ENCODE data around the gene SSH3.

SSH3 gene

DNA sequence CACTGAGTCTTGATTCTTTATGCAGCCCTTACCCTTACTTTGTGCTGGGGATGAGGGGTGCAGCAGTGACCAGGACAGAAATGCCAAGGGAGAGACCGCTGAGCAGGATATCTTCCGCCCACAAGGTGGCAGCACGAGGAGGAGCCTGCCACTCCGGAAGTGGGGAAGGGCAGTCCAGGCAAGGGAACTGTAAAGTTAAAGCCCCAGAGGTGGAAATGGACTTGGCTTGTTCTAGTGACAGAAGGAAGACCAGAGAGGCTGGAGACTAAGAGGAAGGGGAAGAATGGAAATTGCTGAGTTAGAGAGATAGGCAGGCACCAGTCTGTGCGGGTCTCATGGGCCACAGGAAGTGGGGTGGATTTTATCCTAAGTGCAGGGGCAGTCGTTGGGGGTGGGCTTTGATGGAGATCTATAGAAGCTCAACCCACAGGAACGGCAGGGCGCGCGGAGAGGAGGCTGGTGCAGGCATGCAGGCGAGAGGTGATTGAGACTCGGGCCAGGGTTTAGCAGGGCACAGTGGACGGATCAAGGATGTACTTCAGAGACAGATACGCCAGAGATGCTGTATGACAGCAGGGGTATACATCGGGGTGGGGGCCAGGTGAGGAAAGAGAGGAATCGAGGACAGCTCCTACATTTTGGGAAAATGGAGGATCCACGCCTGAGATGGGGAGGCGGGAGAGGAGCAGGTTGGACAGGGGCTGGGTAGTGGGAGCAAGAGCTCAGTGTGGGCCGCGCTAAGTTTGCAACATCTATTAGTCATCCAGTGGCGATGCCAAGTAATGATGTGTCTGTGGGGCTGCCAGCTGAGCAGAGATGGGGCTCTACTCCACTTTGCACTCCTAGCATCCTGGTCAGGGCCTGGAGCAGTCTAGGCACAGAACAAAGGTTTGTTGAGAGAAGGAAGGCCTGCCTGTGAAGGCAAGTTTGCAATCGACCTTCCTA is 40.3 kb upstream of the SSH3 start:
- Histone ChIP-seq H3K36me3 (ENCODE audit: control insufficient read depth, insufficient read depth, low read length) (no peaks in the 10 kb centered on the region), H3K27ac (ENCODE audit: low read depth, low read length) (no peak overlapping the region), H3K4me3 (ENCODE audit: low read depth, low read length) (no peak overlapping the region), H3K4me1 (ENCODE audit: control insufficient read depth, insufficient read depth, low read length) (peaks cover 25% of the 10 kb centered on the region), H3K27me3 (ENCODE audit: control insufficient read depth, insufficient read depth, low read length) (peaks cover 26% of the 10 kb centered on the region), H3K9ac (ENCODE audit: low read length) (no peak overlapping the region), H3K9me3 (ENCODE audit: control insufficient read depth, insufficient read depth, low read depth, low read length) (no peaks in the 10 kb centered on the region)

DNA sequence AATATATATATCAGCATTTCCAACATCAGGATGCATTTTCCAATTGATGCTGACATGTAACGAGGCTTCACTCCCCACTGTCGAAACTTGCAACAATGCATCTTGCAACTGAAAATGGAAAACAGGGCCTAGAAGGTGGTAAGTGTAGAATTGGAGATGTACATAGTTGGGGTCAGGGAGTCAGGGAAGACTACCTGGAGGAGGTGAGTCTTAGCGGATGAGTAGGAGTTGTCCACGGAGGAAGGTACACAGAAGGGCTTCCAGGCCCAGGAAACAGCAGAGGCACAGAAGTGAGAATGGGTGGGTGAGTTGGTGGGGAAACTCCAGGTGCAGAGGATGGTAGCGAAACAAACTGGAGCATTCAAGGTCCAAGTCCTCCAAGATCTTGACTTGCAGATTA is 39.1 kb upstream of the SSH3 start:
- no peaks in the 10 kb centered on the region for H3K9me3 ChIP-seq (ENCODE audit: control insufficient read depth, insufficient read depth, low read depth, low read length)
- H3K4me1 ChIP-seq (ENCODE audit: control insufficient read depth, insufficient read depth, low read length) = peaks cover 30% of the 10 kb centered on the region
- H3K27ac ChIP-seq (ENCODE audit: low read depth, low read length) = no peak overlapping the region
- H3K36me3 ChIP-seq (ENCODE audit: control insufficient read depth, insufficient read depth, low read length) = peaks cover 8% of the 10 kb centered on the region
- no peak overlapping the region for H3K9ac ChIP-seq (ENCODE audit: low read length)
- no peak overlapping the region for H3K4me3 ChIP-seq (ENCODE audit: low read depth, low read length)
- peaks cover 26% of the 10 kb centered on the region for H3K27me3 ChIP-seq (ENCODE audit: control insufficient read depth, insufficient read depth, low read length)

DNA sequence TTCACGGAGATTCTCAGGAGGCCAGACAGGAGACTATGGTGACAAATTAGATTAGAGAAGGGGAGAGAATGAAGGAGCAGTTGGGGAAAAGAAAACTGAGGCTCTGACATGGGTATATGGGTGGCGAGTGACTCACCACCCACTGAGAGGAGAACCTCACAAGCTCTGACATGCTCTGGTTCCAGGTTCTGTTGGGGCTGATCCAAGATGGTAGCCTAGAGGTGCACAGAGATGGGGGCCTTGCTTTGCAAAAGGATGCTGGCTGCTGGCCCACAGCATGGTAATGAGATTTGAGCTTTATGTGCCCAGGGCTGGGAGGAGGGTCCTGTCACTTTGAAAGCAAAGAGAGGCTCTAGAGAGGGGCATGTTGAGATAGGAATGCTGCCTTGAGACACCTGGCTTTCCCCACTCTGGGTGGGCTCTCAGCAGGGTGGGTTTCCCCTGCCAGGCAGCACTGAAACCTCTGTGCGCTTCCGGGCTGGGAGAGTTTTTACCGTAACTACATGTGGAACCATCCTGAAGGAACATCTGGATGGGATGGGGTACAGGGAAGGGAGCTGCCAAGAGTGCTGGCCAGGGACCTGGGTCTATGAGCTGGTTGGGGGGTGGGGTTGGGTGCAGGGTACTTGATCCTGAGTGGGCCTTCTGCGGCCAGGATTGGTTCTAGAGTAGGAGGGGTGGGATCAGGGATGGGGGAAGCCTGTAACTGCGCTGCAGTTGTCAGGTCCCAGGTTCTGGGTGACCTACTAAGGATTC is 38.3 kb upstream of the SSH3 start:
- Histone ChIP-seq H3K36me3 (ENCODE audit: control insufficient read depth, insufficient read depth, low read length) (peaks cover 10% of the 10 kb centered on the region), H3K9ac (ENCODE audit: low read length) (no peak overlapping the region), H3K9me3 (ENCODE audit: control insufficient read depth, insufficient read depth, low read depth, low read length) (no peaks in the 10 kb centered on the region), H3K4me1 (ENCODE audit: control insufficient read depth, insufficient read depth, low read length) (peaks cover 38% of the 10 kb centered on the region), H3K4me3 (ENCODE audit: low read depth, low read length) (no peak overlapping the region), H3K27ac (ENCODE audit: low read depth, low read length) (no peak overlapping the region), H3K27me3 (ENCODE audit: control insufficient read depth, insufficient read depth, low read length) (peaks cover 26% of the 10 kb centered on the region)

DNA sequence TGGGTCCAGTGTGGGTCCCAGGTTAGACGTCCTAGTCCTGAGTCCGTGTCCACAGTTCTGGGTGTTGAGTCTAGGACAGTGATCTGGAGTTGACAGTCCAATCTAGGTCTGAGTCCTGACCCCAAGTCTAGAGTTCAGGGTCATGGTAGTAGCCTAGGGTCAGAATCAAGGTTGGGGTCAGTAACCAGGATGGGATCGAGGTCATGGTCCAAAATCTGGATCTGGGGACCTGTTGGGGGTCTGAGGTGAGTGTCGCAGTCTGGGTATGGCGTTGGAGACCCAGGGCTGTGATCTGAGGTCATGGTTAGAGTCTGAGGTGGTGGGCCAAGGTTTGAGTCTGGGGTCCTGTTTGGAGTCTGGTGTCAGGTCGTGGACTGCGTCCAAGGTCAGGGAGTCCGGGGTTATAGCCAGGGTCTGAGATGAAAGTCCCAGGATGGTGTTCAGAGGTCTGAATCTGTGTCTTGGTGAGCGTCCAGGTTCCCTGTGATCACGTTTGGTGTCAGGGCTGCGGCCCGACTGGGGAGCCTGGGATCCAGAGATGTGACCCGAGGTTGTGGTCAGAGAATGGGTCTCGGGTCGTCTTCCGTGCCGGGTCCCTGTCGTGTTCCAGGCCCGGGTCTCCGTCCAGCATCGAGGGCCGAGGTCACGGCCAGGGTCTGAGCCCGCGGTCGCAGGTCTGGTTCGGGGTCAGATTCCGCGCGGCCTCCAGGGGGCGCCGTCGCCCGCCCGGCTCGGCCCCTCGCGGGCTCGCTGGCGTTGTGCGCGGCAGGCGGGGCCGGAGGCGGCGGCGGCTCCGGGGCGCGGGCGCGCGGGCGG is 37.5 kb upstream of the SSH3 start:
- Histone ChIP-seq H3K9ac (ENCODE audit: low read length) (no peak overlapping the region), H3K27ac (ENCODE audit: low read depth, low read length) (no peak overlapping the region)

DNA sequence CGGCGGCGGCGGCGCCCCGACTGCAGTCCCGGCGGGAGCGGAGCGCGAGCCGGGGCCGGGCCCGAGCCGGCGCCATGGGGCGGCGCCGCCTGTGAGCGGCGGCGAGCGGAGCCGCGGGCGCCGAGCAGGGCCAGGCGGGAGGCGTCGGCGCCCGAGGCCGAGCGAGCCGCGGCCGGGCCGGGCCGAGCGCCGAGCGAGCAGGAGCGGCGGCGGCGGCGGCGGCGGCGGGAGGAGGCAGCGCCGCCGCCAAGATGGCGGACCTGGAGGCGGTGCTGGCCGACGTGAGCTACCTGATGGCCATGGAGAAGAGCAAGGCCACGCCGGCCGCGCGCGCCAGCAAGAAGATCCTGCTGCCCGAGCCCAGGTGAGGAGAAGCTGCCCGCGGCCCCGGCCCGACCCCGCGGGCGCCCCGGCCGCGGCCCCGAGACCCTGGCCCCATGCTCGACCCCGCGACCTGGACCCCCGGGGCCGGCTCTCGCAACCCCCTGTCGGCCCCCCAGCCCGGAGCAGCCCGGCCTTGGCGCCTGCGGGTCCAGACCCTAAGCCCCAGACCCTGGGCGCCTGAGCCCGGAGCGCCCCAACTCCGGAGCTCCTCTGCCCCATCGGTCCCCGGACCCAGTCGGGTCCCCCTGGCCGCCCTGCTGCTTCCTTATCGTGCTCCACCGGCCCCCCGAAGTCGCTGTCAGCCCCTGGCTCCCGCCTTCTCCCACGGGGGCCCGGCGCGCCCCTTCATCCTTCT is 36.7 kb upstream of the SSH3 start, which contains the start of gene GRK2:
TSS of gene GRK2 (plus strand) at position 25 of the 739 bp plus-strand sequence. CDS start at position 252, 227 bp downstream.
- peaks cover 26% of the 10 kb centered on the region for H3K27me3 ChIP-seq (ENCODE audit: control insufficient read depth, insufficient read depth, low read length)
- peaks cover 10% of the 10 kb centered on the region for H3K36me3 ChIP-seq (ENCODE audit: control insufficient read depth, insufficient read depth, low read length)
- peak within 1 kb of the TSS; percentile 83 for H3K4me3 ChIP-seq (ENCODE audit: low read depth, low read length)
- no peaks in the 10 kb centered on the region for H3K9me3 ChIP-seq (ENCODE audit: control insufficient read depth, insufficient read depth, low read depth, low read length)
- no peak within 1 kb of the TSS; the same call in 1 of the 2 replicates for H3K27ac ChIP-seq (ENCODE audit: low read depth, low read length)
- H3K4me1 ChIP-seq (ENCODE audit: control insufficient read depth, insufficient read depth, low read length) = peaks cover 51% of the 10 kb centered on the region
- peak within 1 kb of the TSS; percentile 67 for H3K9ac ChIP-seq (ENCODE audit: low read length)

More for the DNA sequence above, 37.5 kb upstream of the SSH3 start:
- Histone ChIP-seq H3K27me3 (ENCODE audit: control insufficient read depth, insufficient read depth, low read length) (peaks cover 26% of the 10 kb centered on the region), H3K9me3 (ENCODE audit: control insufficient read depth, insufficient read depth, low read depth, low read length) (no peaks in the 10 kb centered on the region), H3K4me1 (ENCODE audit: control insufficient read depth, insufficient read depth, low read length) (peaks cover 46% of the 10 kb centered on the region), H3K36me3 (ENCODE audit: control insufficient read depth, insufficient read depth, low read length) (peaks cover 10% of the 10 kb centered on the region), H3K4me3 (ENCODE audit: low read depth, low read length) (peak overlapping the region; percentile 41; the same call in 1 of the 2 replicates)

DNA sequence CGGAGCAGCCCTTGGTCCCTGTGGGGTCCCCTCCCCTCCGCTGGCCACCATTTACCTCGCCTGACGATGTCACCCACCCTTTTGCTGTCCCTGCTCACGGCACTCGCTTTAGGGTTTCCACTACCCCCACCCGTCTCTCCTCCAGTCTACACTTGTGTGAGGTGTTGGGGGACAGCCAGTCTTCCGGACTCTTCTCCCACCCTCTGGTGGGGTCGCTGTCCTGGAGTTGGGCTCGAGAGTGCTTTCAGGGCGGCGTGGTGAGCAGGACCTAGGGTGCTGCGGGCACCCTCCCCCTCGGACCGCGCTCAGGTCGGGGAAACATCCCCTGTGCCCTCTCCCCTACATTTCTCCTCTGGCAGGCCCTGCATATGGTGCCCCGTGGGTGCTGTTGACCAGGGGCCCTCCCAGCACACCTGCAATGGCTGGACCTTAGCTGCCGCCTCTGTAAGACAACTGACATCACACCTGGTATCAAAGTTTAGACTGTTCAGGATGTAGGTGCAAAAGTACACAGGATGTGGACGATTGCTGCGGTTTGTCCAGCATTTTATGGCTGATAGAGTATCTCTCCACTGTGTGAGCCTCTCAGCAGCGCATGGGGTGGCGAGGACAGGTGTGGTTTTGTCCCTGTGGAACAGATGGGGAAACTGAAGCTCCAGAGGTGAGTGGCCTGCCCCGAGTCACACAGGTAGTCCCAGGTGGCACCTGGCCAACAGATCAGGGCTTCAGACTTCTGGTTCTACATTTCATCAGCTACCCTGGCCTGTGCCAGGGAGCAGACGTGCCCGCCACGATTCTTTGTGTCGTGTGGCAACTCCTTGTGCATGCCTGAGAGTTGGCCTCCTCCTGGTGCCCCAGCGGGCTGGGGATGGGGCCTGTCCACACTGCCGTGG is 35.9 kb upstream of the SSH3 start:
- H3K9ac ChIP-seq (ENCODE audit: low read length) = peak overlapping the region; percentile 67
- peaks cover 48% of the 10 kb centered on the region for H3K4me1 ChIP-seq (ENCODE audit: control insufficient read depth, insufficient read depth, low read length)
- no peaks in the 10 kb centered on the region for H3K9me3 ChIP-seq (ENCODE audit: control insufficient read depth, insufficient read depth, low read depth, low read length)
- H3K27me3 ChIP-seq (ENCODE audit: control insufficient read depth, insufficient read depth, low read length) = peaks cover 21% of the 10 kb centered on the region
- H3K4me3 ChIP-seq (ENCODE audit: low read depth, low read length) = peak overlapping the region; percentile 83
- H3K27ac ChIP-seq (ENCODE audit: low read depth, low read length) = no peak overlapping the region; the same call in 1 of the 2 replicates
- peaks cover 10% of the 10 kb centered on the region for H3K36me3 ChIP-seq (ENCODE audit: control insufficient read depth, insufficient read depth, low read length)

DNA sequence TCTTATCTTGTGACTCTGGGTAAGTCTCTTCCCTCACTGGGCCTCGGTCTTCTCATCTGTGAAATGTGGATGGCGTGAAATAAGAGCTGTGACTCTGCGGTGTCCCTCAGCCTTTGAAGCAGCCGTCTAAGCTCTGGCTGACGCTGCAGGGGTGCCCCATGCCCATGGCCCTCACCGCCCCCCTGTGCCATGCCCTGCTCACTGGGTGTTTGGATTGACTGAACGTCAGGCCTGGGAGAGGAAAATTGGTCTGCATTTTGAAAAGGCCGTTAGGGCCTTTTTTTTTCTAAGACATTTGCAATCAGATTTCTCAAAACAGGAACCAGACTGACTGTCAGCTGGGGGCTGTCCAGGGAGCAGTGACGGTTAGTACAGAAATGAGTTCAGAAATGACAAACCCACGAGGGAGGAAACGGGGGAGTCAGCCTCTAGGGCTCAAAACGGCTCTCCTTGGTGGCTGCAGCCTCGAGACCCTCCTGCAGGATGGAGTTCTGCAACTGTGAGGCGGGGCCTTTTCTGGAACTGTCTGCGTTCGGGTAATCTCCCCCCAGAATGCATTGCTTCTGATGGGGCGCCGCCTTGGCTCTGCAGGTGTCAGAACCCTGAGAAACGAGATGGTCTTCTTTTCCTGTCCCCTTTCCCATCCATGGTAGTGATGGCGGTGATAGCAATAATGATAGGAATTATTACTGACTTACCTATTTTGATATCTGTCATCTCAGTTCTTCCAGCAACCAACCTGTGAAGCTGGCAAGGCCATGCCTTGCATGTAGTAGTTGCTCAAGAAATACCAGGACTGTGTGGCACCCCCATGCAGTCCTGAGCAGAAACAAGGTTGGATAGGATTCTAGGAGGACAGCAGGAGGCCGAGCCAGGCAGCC is 35.0 kb upstream of the SSH3 start:
- H3K36me3 ChIP-seq (ENCODE audit: control insufficient read depth, insufficient read depth, low read length) = peaks cover 10% of the 10 kb centered on the region
- peaks cover 20% of the 10 kb centered on the region for H3K27me3 ChIP-seq (ENCODE audit: control insufficient read depth, insufficient read depth, low read length)
- no peak overlapping the region for H3K27ac ChIP-seq (ENCODE audit: low read depth, low read length)
- 0 out of 2 replicates have a peak overlapping the region, but pooled peaks have one; percentile 83 for H3K4me3 ChIP-seq (ENCODE audit: low read depth, low read length)
- peaks cover 44% of the 10 kb centered on the region for H3K4me1 ChIP-seq (ENCODE audit: control insufficient read depth, insufficient read depth, low read length)
- no peak overlapping the region for H3K9ac ChIP-seq (ENCODE audit: low read length)
- H3K9me3 ChIP-seq (ENCODE audit: control insufficient read depth, insufficient read depth, low read depth, low read length) = no peaks in the 10 kb centered on the region

DNA sequence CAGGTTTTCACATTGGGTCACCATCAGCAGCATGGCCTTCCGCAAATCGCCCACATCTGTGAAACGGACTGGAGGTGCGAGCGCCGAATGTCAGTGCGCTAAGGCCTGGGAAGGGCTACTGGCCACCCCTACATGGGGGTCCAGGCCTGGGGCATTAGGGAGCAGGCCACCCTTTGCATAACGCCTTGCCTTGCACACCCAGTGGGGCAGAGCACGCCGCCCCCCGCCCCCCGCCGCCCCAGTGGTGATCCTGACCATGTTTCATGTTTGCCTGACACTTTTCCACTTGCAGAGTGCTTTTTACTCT is 34.4 kb upstream of the SSH3 start:
- no peak overlapping the region for H3K9ac ChIP-seq (ENCODE audit: low read length)
- peaks cover 10% of the 10 kb centered on the region for H3K36me3 ChIP-seq (ENCODE audit: control insufficient read depth, insufficient read depth, low read length)
- H3K4me1 ChIP-seq (ENCODE audit: control insufficient read depth, insufficient read depth, low read length) = peaks cover 44% of the 10 kb centered on the region

More for the DNA sequence above, 34.4 kb upstream of the SSH3 start:
- Histone ChIP-seq H3K27me3 (ENCODE audit: control insufficient read depth, insufficient read depth, low read length) (peaks cover 19% of the 10 kb centered on the region), H3K9me3 (ENCODE audit: control insufficient read depth, insufficient read depth, low read depth, low read length) (no peaks in the 10 kb centered on the region), H3K27ac (ENCODE audit: low read depth, low read length) (no peak overlapping the region), H3K4me3 (ENCODE audit: low read depth, low read length) (no peak overlapping the region)
